ENCODE measurements around the gene CPSF7.

The CPSF7 gene

DNA sequence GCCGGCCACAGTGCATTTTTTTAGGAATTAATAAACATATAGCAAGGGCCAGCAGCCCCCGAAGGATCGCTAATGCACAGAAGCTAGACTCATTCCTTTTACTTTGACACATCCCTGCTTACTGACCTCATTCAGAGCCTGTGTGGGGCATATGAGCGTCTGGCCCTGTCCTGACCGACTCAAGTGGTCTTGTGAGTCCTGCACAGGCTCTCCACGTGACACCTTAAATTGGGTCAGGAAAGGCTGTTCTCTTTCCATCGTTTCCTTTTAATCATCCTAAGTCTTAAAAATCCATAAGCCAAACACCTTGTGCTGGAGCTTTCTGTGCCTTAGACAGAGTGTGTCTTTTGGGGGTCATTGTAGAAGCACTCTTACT lies 18.8 kb upstream of the CPSF7 start:
- no peaks in the 10 kb centered on the region for H4K20me1 ChIP-seq (ENCODE audit: low read depth, low read length)
- no peaks in the 10 kb centered on the region for H3K9me2 ChIP-seq (replicated peaks; ENCODE audit: insufficient read depth, low read length)
- TF ChIP-seq EZH2phosphoT487 (conservative IDR thresholded peaks at IDR 0.05; ENCODE audit: low read length) (no peak), CTCF (IDR thresholded peaks at IDR 0.05; ENCODE audit: insufficient read depth, low read length, poor library complexity, severe bottlenecking) (no peak)
- H3K27ac ChIP-seq (ENCODE audit: low read depth, low read length) = no peak overlapping the region
- H3K79me2 ChIP-seq (ENCODE audit: insufficient read depth, low read length) = no peaks in the 10 kb centered on the region
- H3F3A ChIP-seq (ENCODE audit: insufficient read depth) = no peaks in the 10 kb centered on the region
- H2AFZ ChIP-seq (ENCODE audit: low read depth, low read length, severe bottlenecking) = no peak overlapping the region
- H3K36me3 ChIP-seq (ENCODE audit: low read length) = peaks cover 6% of the 10 kb centered on the region; the same call in 1 of the 2 replicates
- no peak overlapping the region for H3K9ac ChIP-seq (ENCODE audit: low read length)
- H3K27me3 ChIP-seq (ENCODE audit: low read length) = no peaks in the 10 kb centered on the region
- no peaks in the 10 kb centered on the region for H3K9me3 ChIP-seq (ENCODE audit: insufficient read depth, low read length)
- H3K4me3 ChIP-seq (ENCODE audit: insufficient read depth, low read length, poor library complexity, severe bottlenecking) = no peak overlapping the region
- H3K4me2 ChIP-seq (ENCODE audit: low read depth, low read length, poor library complexity, severe bottlenecking) = no peak overlapping the region

DNA sequence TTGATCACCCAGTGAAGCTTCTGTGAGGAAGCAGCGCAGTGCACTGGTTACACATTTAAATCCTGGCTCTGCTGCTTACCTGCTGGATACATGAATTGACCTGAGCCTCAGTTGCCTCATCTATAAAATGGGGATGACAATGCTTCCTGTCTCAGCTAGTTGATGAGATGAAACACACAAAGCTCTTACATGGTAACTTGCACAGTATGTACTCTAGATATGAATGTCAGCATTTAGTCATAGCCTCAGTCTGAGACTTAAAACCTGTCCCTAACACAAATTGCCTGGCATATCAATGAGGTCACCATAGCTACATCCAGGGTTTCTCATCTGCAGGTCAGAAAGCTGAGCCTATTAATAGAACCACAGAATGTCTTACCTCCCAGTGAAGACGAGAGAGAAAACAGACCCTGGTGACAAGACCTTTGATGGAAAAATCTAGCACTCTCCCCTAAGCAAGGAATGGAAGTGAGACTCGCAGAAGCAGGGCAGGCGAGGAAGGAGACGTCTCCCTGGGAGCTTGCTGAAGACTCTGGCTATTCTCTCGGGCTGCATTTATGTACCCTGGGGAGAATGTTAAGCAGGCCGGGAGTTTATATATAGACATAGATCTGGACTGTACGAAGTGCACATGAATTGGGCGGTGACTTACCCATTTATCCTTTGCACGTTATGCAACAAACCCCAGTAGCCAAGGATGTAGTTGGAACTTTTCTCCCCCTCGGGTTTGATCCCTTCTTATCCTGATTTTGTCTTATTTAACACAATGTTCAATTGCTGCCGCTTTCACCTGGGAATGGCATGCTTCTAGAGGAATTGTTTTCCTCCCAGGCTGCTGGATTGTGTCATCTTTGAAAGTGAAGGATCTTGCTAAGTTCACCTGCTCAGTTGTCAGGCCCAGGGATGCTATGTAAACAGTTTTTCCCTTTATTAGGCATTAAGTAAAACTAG lies 18.1 kb upstream of the CPSF7 start:
- H3K4me2 ChIP-seq (ENCODE audit: low read depth, low read length, poor library complexity, severe bottlenecking) = no peak overlapping the region
- H3K27me3 ChIP-seq (ENCODE audit: low read length) = no peaks in the 10 kb centered on the region
- H4K20me1 ChIP-seq (ENCODE audit: low read depth, low read length) = no peaks in the 10 kb centered on the region
- H3K9me2 ChIP-seq (replicated peaks; ENCODE audit: insufficient read depth, low read length) = no peaks in the 10 kb centered on the region
- no peak overlapping the region for H3K27ac ChIP-seq (ENCODE audit: low read depth, low read length)
- TF ChIP-seq EZH2phosphoT487 (conservative IDR thresholded peaks at IDR 0.05; ENCODE audit: low read length) = no peak
- no peak for TF ChIP-seq CTCF (IDR thresholded peaks at IDR 0.05; ENCODE audit: insufficient read depth, low read length, poor library complexity, severe bottlenecking)
- H3K79me2 ChIP-seq (ENCODE audit: insufficient read depth, low read length) = peaks cover 6% of the 10 kb centered on the region; the same call in 1 of the 2 replicates
- H3K9ac ChIP-seq (ENCODE audit: low read length) = no peak overlapping the region
- H2AFZ ChIP-seq (ENCODE audit: low read depth, low read length, severe bottlenecking) = no peak overlapping the region
- H3K9me3 ChIP-seq (ENCODE audit: insufficient read depth, low read length) = no peaks in the 10 kb centered on the region
- H3F3A ChIP-seq (ENCODE audit: insufficient read depth) = no peaks in the 10 kb centered on the region
- peaks cover 10% of the 10 kb centered on the region; the same call in 1 of the 2 replicates for H3K36me3 ChIP-seq (ENCODE audit: low read length)
- H3K4me3 ChIP-seq (ENCODE audit: insufficient read depth, low read length, poor library complexity, severe bottlenecking) = no peak overlapping the region

GRCh38 chr11:61446211-61446651 lies 16.5 kb upstream of the CPSF7 start:
- H3K79me2 ChIP-seq (ENCODE audit: insufficient read depth, low read length) = peaks cover 15% of the 10 kb centered on the region; the same call in 1 of the 2 replicates
- peaks cover 10% of the 10 kb centered on the region; the same call in 1 of the 2 replicates for H3K36me3 ChIP-seq (ENCODE audit: low read length)
- no peak overlapping the region for H3K4me3 ChIP-seq (ENCODE audit: insufficient read depth, low read length, poor library complexity, severe bottlenecking)
- H3K27me3 ChIP-seq (ENCODE audit: low read length) = no peaks in the 10 kb centered on the region
- H3K9me2 ChIP-seq (replicated peaks; ENCODE audit: insufficient read depth, low read length) = no peaks in the 10 kb centered on the region
- H3F3A ChIP-seq (ENCODE audit: insufficient read depth) = no peaks in the 10 kb centered on the region
- H3K9ac ChIP-seq (ENCODE audit: low read length) = no peak overlapping the region
- no peak for TF ChIP-seq EZH2phosphoT487 (conservative IDR thresholded peaks at IDR 0.05; ENCODE audit: low read length)
- TF ChIP-seq CTCF (IDR thresholded peaks at IDR 0.05; ENCODE audit: insufficient read depth, low read length, poor library complexity, severe bottlenecking) = peak; percentile 72
- no peaks in the 10 kb centered on the region for H3K9me3 ChIP-seq (ENCODE audit: insufficient read depth, low read length)
- no peak overlapping the region for H3K4me2 ChIP-seq (ENCODE audit: low read depth, low read length, poor library complexity, severe bottlenecking)
- no peak overlapping the region for H3K27ac ChIP-seq (ENCODE audit: low read depth, low read length)
- H4K20me1 ChIP-seq (ENCODE audit: low read depth, low read length) = no peaks in the 10 kb centered on the region
- no peak overlapping the region for H2AFZ ChIP-seq (ENCODE audit: low read depth, low read length, severe bottlenecking)
